Stimulated activated CD8-positive, alpha-beta memory T cell treated with anti-CD3 and anti-CD28 coated beads, Interleukin-12 subunit alpha, Interleukin-12 subunit beta, amount 100 ng/mL, for 24 hours (primary cell): Measurements from ENCODE around the gene CYB5D1.
"Not testable (repeated sequence)": the region's sequence is repeated elsewhere in the genome, so short reads cannot be mapped to it uniquely, and the experiment has no call there.

Experiments used
- DNase-seq: peaks from one replicate; pipeline ENCODE4 v3.0.0-alpha.2; 2020; ENCODE audit errors: extremely low read depth

The CYB5D1 gene

DNA sequence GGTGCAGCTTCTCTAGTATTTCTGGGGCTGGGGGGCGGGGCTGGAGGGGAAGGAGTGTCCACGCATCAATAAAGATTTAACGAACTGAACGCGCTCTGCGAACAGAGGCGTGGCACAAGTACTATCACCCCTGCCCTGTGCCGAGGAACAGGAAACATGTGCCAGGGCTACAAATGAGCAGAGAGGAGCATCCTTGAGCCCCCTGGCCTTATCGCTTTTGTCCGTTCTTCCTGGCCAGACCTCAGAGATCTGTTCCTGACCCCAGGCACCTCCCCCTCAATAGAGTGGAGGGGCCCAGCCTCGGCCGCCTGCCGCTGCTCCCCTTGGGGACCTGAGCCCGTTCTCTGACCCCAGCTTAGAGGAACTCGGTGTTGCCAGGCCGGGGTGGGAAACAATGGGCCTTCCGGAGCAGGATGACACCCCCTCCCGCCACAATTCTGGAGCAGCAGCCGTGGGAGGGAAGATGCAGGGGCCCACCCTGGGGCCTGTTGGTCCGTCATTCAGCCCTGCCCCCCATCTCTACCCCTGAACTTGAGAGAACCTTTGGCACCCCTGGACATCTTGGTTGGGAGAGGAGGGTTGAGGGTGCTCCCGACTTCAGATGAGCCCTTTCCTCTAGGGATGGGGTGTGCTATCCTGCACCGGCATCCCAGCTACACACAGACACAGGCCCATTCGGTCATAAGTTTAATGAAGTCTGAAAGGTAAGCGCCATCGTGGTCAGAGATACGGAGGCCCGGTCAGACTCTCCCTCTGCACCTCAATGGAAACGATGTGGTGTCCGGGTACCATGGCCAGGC is 1.6 kb upstream of the CYB5D1 start:
- DNase-seq: no peak

GRCh38 chr17:7856811-7857712 is 741 bp upstream of the CYB5D1 start, which contains the start of gene NAA38:
Gene NAA38, minus strand, starts transcription at chr17:7857559. Its CDS starts 96 bp downstream, at chr17:7857463.
- peak; percentile 85 for DNase-seq

DNA sequence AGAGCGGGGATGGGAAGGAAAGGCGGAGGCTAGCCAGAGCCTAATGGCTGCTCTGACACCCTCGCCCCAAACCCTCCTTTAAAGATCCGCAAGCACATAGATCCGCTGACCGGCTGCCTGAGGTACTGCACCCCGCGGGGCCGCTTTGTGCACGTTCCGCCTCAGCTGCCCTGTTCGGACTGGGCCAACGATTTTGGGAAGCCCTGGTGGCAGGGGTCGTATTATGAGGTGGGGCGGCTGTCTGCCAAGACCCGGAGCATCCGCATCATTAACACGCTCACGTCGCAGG is 663 bp downstream of the CYB5D1 start:
- DNase-seq: no peak

- DNase-seq: no peak
These were observed 1.2 kb downstream of the CYB5D1 start for GRCh38 chr17:7859028-7859427.

DNA sequence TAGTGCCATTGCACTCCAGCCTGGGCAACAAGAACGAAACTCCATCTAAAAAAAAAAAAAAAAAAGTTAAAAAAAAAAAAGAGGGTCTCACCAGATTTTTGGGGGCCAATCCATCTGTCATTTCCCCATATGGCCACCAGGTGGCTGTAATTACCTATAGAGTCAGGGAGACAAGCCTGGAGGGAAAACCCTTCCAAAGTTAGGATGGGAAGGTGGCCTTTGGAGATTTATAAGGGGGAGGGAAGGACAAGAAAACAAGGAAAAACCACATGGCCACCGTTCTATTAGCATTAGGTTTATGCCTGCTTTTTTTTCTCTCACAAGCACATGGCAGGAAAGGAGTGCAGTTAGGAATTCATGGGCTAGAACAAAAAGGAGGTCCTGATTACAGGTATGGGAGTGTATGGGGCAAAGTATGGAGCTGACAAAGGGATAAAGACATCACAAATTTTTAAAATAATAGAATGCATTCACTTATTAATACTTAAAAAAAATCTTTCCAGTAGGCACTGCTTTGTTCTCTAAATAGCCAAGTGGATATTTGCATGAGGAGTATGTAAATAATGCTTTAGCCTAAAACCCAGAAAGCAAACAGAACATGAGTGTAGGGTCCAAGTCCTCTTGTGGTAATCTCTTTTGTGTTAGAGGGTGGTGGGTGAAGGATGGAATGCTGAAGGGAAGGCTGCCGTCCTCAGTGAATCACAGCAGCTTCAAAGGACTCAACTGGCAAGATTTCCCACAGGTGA is 5.1 kb downstream of the CYB5D1 start:
- no peak for DNase-seq

DNA sequence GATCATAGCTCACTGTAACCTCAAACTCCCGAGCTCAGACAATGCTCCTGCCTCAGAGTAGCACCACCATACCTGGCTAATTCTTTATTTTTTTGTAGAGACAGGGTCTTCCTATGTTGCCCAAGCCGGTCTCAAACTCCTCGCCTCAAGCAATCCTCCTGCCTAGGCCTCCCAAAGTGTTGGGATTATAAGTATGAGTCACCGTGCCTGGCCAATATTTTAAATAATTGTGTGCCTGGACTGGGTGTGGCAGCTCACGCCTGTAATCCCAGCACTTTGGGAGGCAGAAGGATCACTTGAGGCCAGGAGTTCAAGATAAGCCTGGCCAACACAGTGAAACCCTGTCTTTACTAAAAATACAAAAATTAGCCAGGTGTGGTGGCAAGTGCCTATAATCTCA is 6.6 kb downstream of the CYB5D1 start:
- DNase-seq: not testable (repeated sequence)

GRCh38 chr17:7864995-7865650 is 7.3 kb downstream of the CYB5D1 start:
- no peak for DNase-seq

DNA sequence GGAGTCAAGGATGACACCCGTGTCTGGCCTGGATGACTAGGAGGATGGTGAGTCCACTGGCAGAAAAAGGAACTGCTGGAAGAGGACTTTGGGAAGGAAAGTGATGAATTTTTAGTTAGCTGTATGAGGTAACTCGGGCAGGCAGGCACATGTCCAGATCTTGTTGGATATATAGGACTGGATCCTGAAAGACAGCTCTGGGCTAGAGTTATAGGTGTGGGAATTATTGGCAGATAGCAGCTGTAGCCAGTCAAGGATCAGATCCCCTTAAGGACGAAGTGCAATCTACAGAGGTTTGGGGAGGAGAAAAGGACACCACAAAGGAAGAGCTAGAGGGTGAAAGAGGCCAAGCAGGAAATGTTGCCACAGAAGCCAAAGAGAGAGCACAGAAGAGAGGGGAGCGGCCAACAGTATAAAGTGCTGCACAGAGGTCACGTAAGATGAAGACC is 10.1 kb downstream of the CYB5D1 start:
- DNase-seq: no peak

GRCh38 chr17:7873051-7873450 is 15.2 kb downstream of the CYB5D1 start:
- no peak for DNase-seq

DNA sequence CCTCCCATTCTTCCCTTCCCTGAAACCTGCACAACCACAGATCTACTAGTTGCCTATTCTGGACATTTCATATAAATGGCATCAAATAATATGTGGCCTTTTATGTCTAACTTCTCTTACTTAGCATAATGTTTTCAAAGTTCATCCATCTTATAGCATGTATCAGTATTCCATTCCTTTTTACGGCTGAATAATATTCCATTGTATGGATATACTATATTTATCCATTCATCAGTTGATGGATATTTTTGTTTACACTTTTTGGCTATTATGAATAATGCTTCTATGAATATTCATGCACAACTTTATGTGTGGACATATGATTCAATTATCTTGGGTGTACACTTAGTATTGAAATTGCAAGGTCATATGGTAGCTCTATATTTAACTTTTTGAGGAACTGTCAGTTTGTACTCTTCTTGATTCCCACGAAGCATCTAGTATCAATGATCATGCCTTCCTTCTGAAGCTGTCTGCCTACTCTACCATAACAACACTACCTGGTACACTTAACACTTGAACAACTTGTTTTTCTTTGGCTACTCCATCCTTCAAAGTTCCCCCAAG is 18.1 kb downstream of the CYB5D1 start:
- no peak for DNase-seq

GRCh38 chr17:7878234-7878633 is 20.4 kb downstream of the CYB5D1 start:
- no peak for DNase-seq

GRCh38 chr17:7880076-7880868 is 22.5 kb downstream of the CYB5D1 start:
- no peak for DNase-seq

- no peak for DNase-seq
These were observed 23.7 kb downstream of the CYB5D1 start for GRCh38 chr17:7881276-7882054.

DNA sequence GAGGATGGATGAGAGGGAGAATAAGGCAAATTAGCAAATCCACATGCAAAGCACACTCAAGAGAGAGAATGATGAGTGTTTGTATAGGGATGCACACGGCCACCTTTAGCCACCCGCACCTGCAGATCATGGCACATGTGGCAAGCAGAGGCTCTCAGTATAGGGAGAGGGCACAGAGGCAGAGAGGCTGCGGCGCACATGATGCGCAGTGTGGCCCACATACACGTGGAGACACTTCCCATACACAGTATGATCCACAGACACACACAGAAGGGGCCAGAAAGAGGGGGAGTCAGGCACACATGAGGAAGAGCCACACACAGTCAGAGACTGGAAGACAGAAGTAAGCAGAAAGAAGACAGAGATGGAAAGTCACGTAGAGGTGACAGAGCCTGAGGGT is 24.3 kb downstream of the CYB5D1 start:
- no peak for DNase-seq

GRCh38 chr17:7882629-7883028 is 24.8 kb downstream of the CYB5D1 start:
- DNase-seq: no peak

DNA sequence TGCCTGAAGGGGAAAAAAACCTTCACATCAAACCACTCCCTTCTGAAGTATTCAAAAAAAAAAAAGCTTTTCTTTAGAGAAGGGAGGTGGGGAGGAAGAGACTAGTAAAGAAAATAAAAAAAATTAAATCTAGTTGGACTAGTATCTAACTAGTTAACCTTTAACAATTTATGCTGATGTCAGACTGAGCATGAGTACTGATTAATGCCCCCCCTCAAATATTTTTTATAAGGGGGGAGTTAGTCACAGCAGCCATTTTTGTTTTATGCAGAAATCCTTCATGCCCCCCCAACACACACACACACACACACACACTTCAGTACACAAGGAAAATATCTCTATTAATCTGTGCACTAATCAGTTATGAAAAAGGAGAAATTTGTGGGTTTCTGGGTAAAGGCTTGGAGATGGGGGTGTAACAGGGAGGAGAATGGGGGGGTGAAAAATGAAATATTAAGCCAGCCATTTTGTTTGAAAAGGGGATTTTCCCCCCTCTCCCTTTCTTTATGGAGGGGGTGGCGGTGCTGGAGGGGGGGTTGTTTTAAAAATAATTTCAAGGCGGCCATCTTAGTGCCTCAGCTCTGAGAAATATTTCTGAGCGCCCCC is 26.1 kb downstream of the CYB5D1 start:
- DNase-seq: no peak

GRCh38 chr17:7884581-7885366 is 27.0 kb downstream of the CYB5D1 start:
- no peak for DNase-seq
